Globus pallidus (tissue), 1 donor: ENCODE measurements around the gene GCAT.

ENCODE experiments used
- DNase-seq: peaks from one replicate; pipeline ENCODE4 v3.0.0-alpha.2; 2015; ENCODE audit warnings: low spot score

GCAT gene

GRCh38 chr22:37842015-37842793, 34.5 kb downstream of the GCAT start:
- DNase-seq: no peak

GRCh38 chr22:37843741-37844089, 36.0 kb downstream of the GCAT start:
- no peak for DNase-seq

- DNase-seq: no peak
These were observed 37.2 kb downstream of the GCAT start for GRCh38 chr22:37844904-37845329.

GRCh38 chr22:37846433-37846832, 38.7 kb downstream of the GCAT start:
- DNase-seq: no peak

- DNase-seq: no peak
These were observed 40.9 kb downstream of the GCAT start for GRCh38 chr22:37848587-37849088.

GRCh38 chr22:37849089-37849751, 41.5 kb downstream of the GCAT start, which contains the start of gene EIF3L:
Gene EIF3L, plus strand, starts transcription at chr22:37849419. Its CDS starts 31 bp downstream, at chr22:37849450.
- peak; percentile 91 for DNase-seq

- DNase-seq: no peak
These were observed 43.1 kb downstream of the GCAT start for GRCh38 chr22:37850801-37851200.

- no peak for DNase-seq
These were observed 44.7 kb downstream of the GCAT start for GRCh38 chr22:37852418-37852817.

GRCh38 chr22:37854946-37855345, 47.2 kb downstream of the GCAT start:
- DNase-seq: no peak

- DNase-seq: no peak
These were observed 47.7 kb downstream of the GCAT start for GRCh38 chr22:37855462-37855861.

- no peak for DNase-seq
These were observed 53.2 kb downstream of the GCAT start for GRCh38 chr22:37860796-37861421.

- no peak for DNase-seq
These were observed 55.0 kb downstream of the GCAT start for GRCh38 chr22:37862570-37863325.

GRCh38 chr22:37865510-37865909, 57.8 kb downstream of the GCAT start:
- no peak for DNase-seq
